ENCODE results near the gene COTL1. TPM values are rescaled to one million over a fixed set of nuclear protein-coding genes. Genes with fewer than 3 reads are reported as not detected.

Gene COTL1
- total and polyA plus RNA-seq, 4 donors: 12.0 to 59.5 (median 23.0) TPM

DNA sequence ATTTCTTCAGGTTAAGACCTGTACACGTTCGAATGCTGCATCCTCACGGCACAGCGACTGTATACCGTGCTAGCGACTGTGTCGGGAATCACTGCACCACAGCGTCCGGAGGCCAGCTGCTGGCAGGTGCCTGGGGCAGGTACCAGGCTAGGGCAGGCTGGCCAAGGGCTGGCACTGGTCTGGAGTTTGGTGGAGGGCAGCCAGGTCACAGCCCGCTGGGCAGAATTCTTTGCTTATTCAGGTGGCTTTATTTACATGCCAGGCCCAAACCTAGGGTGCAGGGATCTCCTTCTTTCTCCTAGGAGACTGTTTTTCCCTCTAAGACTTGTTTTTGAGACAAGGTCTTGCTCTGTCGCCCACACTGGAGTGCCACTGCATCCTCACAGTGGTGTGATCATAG is 37.9 kb downstream of the COTL1 start:
- WGBS: 86% methylated on average over 11 of the region's 11 CpGs
- Histone ChIP-seq H3K4me3 (ENCODE audit: low read depth in 1 of 3, low read length in 3 of 3) (no peak overlapping the region), H3K27me3 (ENCODE audit: control insufficient read depth in 4 of 4, insufficient read depth in 4 of 4, low read length in 3 of 4) (no peaks in the 10 kb centered on the region), H3K27ac (ENCODE audit: low read depth in 1 of 2, low read length in 2 of 2) (no peak overlapping the region), H3K9ac (ENCODE audit: low read depth in 1 of 2, low read length in 2 of 2) (no peak overlapping the region), H3K4me1 (ENCODE audit: control insufficient read depth in 4 of 4, insufficient read depth in 4 of 4, low read length in 3 of 4) (no peaks in the 10 kb centered on the region), H3K9me3 (ENCODE audit: control insufficient read depth in 4 of 4, low read length in 3 of 4) (no peaks in the 10 kb centered on the region), H3K36me3 (ENCODE audit: control insufficient read depth in 4 of 4, insufficient read depth in 3 of 4, low read depth in 1 of 4, low read length in 3 of 4) (no peaks in the 10 kb centered on the region)
- no peak for DNase-seq (ENCODE audit: low spot score)
- TF ChIP-seq TAF1 (conservative IDR thresholded peaks at IDR 0.05) (no peak), JUND (IDR thresholded peaks at IDR 0.05) (no peak), GABPA (IDR thresholded peaks at IDR 0.05 in 1 of 2, conservative IDR thresholded peaks at IDR 0.05 in 1 of 2) (no peak), NR2F2 (IDR thresholded peaks at IDR 0.05) (no peak)
- TF ChIP-seq, protein P1, sequence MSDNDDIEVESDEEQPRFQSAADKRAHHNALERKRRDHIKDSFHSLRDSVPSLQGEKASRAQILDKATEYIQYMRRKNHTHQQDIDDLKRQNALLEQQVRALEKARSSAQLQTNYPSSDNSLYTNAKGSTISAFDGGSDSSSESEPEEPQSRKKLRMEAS (IDR thresholded peaks at IDR 0.05): no peak
- TF ChIP-seq, protein P2, sequence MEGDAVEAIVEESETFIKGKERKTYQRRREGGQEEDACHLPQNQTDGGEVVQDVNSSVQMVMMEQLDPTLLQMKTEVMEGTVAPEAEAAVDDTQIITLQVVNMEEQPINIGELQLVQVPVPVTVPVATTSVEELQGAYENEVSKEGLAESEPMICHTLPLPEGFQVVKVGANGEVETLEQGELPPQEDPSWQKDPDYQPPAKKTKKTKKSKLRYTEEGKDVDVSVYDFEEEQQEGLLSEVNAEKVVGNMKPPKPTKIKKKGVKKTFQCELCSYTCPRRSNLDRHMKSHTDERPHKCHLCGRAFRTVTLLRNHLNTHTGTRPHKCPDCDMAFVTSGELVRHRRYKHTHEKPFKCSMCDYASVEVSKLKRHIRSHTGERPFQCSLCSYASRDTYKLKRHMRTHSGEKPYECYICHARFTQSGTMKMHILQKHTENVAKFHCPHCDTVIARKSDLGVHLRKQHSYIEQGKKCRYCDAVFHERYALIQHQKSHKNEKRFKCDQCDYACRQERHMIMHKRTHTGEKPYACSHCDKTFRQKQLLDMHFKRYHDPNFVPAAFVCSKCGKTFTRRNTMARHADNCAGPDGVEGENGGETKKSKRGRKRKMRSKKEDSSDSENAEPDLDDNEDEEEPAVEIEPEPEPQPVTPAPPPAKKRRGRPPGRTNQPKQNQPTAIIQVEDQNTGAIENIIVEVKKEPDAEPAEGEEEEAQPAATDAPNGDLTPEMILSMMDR (IDR thresholded peaks at IDR 0.05; ENCODE audit: low read depth, low read length, missing input control): no peak
- TF ChIP-seq, protein P3, sequence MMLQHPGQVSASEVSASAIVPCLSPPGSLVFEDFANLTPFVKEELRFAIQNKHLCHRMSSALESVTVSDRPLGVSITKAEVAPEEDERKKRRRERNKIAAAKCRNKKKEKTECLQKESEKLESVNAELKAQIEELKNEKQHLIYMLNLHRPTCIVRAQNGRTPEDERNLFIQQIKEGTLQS (IDR thresholded peaks at IDR 0.05): no peak
- TF ChIP-seq, protein P4, sequence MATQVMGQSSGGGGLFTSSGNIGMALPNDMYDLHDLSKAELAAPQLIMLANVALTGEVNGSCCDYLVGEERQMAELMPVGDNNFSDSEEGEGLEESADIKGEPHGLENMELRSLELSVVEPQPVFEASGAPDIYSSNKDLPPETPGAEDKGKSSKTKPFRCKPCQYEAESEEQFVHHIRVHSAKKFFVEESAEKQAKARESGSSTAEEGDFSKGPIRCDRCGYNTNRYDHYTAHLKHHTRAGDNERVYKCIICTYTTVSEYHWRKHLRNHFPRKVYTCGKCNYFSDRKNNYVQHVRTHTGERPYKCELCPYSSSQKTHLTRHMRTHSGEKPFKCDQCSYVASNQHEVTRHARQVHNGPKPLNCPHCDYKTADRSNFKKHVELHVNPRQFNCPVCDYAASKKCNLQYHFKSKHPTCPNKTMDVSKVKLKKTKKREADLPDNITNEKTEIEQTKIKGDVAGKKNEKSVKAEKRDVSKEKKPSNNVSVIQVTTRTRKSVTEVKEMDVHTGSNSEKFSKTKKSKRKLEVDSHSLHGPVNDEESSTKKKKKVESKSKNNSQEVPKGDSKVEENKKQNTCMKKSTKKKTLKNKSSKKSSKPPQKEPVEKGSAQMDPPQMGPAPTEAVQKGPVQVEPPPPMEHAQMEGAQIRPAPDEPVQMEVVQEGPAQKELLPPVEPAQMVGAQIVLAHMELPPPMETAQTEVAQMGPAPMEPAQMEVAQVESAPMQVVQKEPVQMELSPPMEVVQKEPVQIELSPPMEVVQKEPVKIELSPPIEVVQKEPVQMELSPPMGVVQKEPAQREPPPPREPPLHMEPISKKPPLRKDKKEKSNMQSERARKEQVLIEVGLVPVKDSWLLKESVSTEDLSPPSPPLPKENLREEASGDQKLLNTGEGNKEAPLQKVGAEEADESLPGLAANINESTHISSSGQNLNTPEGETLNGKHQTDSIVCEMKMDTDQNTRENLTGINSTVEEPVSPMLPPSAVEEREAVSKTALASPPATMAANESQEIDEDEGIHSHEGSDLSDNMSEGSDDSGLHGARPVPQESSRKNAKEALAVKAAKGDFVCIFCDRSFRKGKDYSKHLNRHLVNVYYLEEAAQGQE (IDR thresholded peaks at IDR 0.05): no peak

DNA sequence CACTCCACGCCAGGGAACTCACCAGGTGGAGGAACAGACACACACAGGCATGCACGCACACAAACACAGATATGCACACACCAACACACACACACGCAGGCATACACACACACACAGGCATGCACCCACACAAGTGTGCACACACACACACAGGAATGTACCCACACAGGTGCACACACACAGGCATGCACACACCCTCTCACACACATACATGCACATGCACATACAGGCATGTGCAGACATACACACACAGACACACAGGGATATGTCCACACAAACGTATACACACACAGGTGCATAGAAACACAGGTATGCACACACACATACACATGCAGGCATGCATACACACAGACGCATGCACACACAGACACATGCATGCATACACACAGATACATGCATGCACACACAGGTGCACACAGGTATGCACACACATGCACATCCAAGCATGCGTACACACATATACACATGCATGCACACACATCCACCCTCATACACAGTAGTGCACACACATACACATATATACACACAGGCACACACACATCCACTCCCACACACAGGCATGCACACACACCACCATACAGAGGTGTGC is 39.2 kb downstream of the COTL1 start:
- WGBS: 90% methylated on average over 6 of the region's 6 CpGs
- H3K36me3 ChIP-seq (ENCODE audit: control insufficient read depth in 4 of 4, insufficient read depth in 3 of 4, low read depth in 1 of 4, low read length in 3 of 4): no peaks in the 10 kb centered on the region
- no peak for TF ChIP-seq YY1 (IDR thresholded peaks at IDR 0.05)
- no peak for TF ChIP-seq NR2F2 (IDR thresholded peaks at IDR 0.05)
- no peak for TF ChIP-seq HNF4A (conservative IDR thresholded peaks at IDR 0.05)
- no peak overlapping the region for H3K27ac ChIP-seq (ENCODE audit: low read depth in 1 of 2, low read length in 2 of 2)
- H3K9me3 ChIP-seq (ENCODE audit: control insufficient read depth in 4 of 4, low read length in 3 of 4): no peaks in the 10 kb centered on the region
- no peak overlapping the region for H3K4me3 ChIP-seq (ENCODE audit: low read depth in 1 of 3, low read length in 3 of 3)
- no peak overlapping the region for H3K9ac ChIP-seq (ENCODE audit: low read depth in 1 of 2, low read length in 2 of 2)
- H3K4me1 ChIP-seq (ENCODE audit: control insufficient read depth in 4 of 4, insufficient read depth in 4 of 4, low read length in 3 of 4): no peaks in the 10 kb centered on the region
- no peaks in the 10 kb centered on the region for H3K27me3 ChIP-seq (ENCODE audit: control insufficient read depth in 4 of 4, insufficient read depth in 4 of 4, low read length in 3 of 4)
- no peak for DNase-seq (ENCODE audit: low spot score)

All from liver (tissue), 9 donors.